ENCODE results near the gene BFSP1. TPM values are rescaled to one million over a fixed set of nuclear protein-coding genes. Genes with fewer than 3 reads are reported as not detected.

The BFSP1 gene
- polyA plus RNA-seq, 1 of the 3 experiments (the other 2 are of a cell fraction) = 7.1 TPM

DNA sequence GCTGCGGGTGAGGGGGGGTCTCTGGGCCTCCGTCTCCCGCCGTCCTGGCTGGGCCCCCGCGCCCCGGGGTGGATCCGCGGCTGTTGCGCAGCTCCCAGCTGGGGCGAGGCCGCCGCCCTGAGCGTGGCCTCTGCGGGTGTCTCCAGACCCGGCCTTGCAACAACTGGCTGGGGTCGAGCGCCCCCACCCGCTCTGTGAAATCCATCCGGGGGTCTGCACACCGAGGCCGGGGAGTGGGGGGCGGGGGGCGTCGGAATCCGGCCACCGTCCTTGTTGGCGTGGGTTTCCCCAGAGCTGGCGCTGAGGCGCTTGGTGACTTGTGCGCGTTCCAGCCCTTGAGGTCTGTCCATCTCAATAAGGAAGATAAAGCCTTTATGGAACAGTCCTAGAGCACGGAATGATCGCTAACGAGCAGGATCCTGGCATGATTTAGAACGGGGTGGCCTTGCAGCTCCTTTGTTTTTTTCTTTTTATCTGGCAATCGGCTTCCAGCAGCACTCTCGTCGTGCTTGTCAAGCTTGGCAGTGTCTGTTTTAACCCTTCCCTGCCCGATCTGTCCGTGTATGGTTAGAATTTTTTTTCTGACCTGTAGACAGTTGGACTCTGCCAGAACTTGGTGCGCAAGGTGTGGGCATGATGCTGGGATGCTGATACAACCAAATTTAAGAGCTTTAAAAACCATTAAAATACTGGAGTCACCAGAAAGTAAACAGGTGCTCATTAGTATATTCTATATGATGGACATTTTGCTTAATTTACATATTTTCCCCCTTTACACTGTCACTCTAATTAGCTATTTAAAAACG, 39.4 kb upstream of the BFSP1 start:
- peak; percentile 81 for DNase-seq
- Histone ChIP-seq H3K4me1 (ENCODE audit: control insufficient read depth in 1 of 2, insufficient read depth in 2 of 2, low read depth in 1 of 2, low read length in 1 of 2) (peaks cover 3% of the 10 kb centered on the region in 2 experiments; a peak in 3 of 4 replicates), H4K20me1 (ENCODE audit: insufficient read depth) (peaks cover 53% of the 10 kb centered on the region), H3K9me2 (no peaks in the 10 kb centered on the region), H3F3A (replicated peaks; ENCODE audit: insufficient read depth) (peaks cover 17% of the 10 kb centered on the region), H3K4me3 (ENCODE audit: low read depth in 2 of 2, low read length in 1 of 2) (peak overlapping the region; percentile 92 to 97), H3K27me3 (ENCODE audit: insufficient read depth) (no peaks in the 10 kb centered on the region), H3K36me3 (replicated peaks in 1 of 2; ENCODE audit: control insufficient read depth in 1 of 2, insufficient read depth in 2 of 2, low read length in 1 of 2) (peaks cover 3 to 10% of the 10 kb centered on the region in 2 experiments), H3K79me2 (ENCODE audit: insufficient read depth) (peaks cover 61% of the 10 kb centered on the region), H3K9ac (peak overlapping the region; percentile 95), H2AFZ (ENCODE audit: low read depth) (no peak overlapping the region), H3K4me2 (peak overlapping the region; percentile 84), H3K9me3 (no peaks in the 10 kb centered on the region), H3K27ac (ENCODE audit: low read depth in 2 of 2, low read length in 1 of 2) (peak overlapping the region; percentile 93 to 99)
- WGBS (ENCODE audit: low lambda C conversion rate) = under 1% methylated on average over 15 of the region's 43 CpGs
- TF ChIP-seq, protein P1, sequence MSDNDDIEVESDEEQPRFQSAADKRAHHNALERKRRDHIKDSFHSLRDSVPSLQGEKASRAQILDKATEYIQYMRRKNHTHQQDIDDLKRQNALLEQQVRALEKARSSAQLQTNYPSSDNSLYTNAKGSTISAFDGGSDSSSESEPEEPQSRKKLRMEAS (IDR thresholded peaks at IDR 0.05; ENCODE audit: low read depth) = peak; percentile 27
- TF ChIP-seq TAF1 (IDR thresholded peaks at IDR 0.05; ENCODE audit: borderline replicate concordance, low read depth, low read length) = no peak
- TF ChIP-seq CHD2 (IDR thresholded peaks at IDR 0.05; ENCODE audit: low read length, partially characterized antibody) = no peak
- peak; percentile 22; the same call in 1 of the 2 replicates for TF ChIP-seq SMC3 (IDR thresholded peaks at IDR 0.05; ENCODE audit: low read depth, low read length)
- TF ChIP-seq FOXJ3 (CRISPR knock-in tag; IDR thresholded peaks at IDR 0.05) = no peak
- no peak for TF ChIP-seq RXRA (IDR thresholded peaks at IDR 0.05; ENCODE audit: borderline replicate concordance, low read depth)
- no peak for TF ChIP-seq ELF1 (IDR thresholded peaks at IDR 0.05)
- TF ChIP-seq FOSL2 (IDR thresholded peaks at IDR 0.05; ENCODE audit: borderline replicate concordance, low read depth) = no peak
- TF ChIP-seq RFX5 (IDR thresholded peaks at IDR 0.05; ENCODE audit: low read length) = no peak
- TF ChIP-seq GATA2 (CRISPR knock-in tag; IDR thresholded peaks at IDR 0.05) = peak; percentile 79
- TF ChIP-seq, protein P2, sequence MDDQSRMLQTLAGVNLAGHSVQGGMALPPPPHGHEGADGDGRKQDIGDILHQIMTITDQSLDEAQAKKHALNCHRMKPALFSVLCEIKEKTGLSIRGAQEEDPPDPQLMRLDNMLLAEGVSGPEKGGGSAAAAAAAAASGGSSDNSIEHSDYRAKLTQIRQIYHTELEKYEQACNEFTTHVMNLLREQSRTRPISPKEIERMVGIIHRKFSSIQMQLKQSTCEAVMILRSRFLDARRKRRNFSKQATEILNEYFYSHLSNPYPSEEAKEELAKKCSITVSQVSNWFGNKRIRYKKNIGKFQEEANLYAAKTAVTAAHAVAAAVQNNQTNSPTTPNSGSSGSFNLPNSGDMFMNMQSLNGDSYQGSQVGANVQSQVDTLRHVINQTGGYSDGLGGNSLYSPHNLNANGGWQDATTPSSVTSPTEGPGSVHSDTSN (IDR thresholded peaks at IDR 0.05) = peak; percentile 15; the same call in 1 of the 2 replicates
- peak; percentile 71 for TF ChIP-seq RCOR1 (IDR thresholded peaks at IDR 0.05; ENCODE audit: low read length)
- TF ChIP-seq TCF12 (IDR thresholded peaks at IDR 0.05) = no peak
- TF ChIP-seq, protein P3, sequence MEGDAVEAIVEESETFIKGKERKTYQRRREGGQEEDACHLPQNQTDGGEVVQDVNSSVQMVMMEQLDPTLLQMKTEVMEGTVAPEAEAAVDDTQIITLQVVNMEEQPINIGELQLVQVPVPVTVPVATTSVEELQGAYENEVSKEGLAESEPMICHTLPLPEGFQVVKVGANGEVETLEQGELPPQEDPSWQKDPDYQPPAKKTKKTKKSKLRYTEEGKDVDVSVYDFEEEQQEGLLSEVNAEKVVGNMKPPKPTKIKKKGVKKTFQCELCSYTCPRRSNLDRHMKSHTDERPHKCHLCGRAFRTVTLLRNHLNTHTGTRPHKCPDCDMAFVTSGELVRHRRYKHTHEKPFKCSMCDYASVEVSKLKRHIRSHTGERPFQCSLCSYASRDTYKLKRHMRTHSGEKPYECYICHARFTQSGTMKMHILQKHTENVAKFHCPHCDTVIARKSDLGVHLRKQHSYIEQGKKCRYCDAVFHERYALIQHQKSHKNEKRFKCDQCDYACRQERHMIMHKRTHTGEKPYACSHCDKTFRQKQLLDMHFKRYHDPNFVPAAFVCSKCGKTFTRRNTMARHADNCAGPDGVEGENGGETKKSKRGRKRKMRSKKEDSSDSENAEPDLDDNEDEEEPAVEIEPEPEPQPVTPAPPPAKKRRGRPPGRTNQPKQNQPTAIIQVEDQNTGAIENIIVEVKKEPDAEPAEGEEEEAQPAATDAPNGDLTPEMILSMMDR (IDR thresholded peaks at IDR 0.05) = peak; percentile 37; the same call in 1 of the 2 replicates
- TF ChIP-seq JUND (IDR thresholded peaks at IDR 0.05) = no peak
- TF ChIP-seq GABPA (IDR thresholded peaks at IDR 0.05; ENCODE audit: low read depth) = peak; percentile 10; the same call in 1 of the 2 replicates
- TF ChIP-seq POLR2AphosphoS5 (IDR thresholded peaks at IDR 0.05; ENCODE audit: low read depth, low read length) = no peak
- TF ChIP-seq EP300 (IDR thresholded peaks at IDR 0.05; ENCODE audit: borderline replicate concordance in 1 of 2, low read depth in 1 of 2, low read length in 1 of 2) = peak; percentile 8 to 52; a peak in 2 of 4 replicates
- TF ChIP-seq NFIC (IDR thresholded peaks at IDR 0.05; ENCODE audit: borderline replicate concordance) = 0 out of 2 replicates have a peak, but pooled peaks have one; percentile 3
- TF ChIP-seq MXI1 (IDR thresholded peaks at IDR 0.05; ENCODE audit: low read depth, low read length) = peak; percentile 69
- TF ChIP-seq RAD21 (IDR thresholded peaks at IDR 0.05; ENCODE audit: low read length) = peak; percentile 6; the same call in 1 of the 2 replicates
- ChIA-PET CTCF (interaction anchor here (0.7 to 3.3 kb wide), 16 partner anchors 10 to 393 kb away, joined by 3 to 16 read pairs (median 3); partner anchors contain the start of gene BANF2), POLR2A (interaction anchor here (1.0 to 1.5 kb wide), 3 partner anchors 19 to 66 kb away, joined by 3 to 8 read pairs (median 4); no protein-coding TSS in a partner anchor)

Measured in SK-N-SH (cell line).